Activated CD8-positive, alpha-beta T cell treated with anti-CD3 and anti-CD28 coated beads, Interleukin-2, amount 10 ng/mL, durations not matched to agents 7 days and 5 days (primary cell): ENCODE results near the gene ME2. TPM values are rescaled to one million over a fixed set of nuclear protein-coding genes. Genes with fewer than 3 reads are reported as not detected.
"Not testable (repeated sequence)": the region's sequence is repeated elsewhere in the genome, so short reads cannot be mapped to it uniquely, and the experiment has no call there.

Experiments
- ATAC-seq: fragments of 150-1000 bp; cut with Tn5 transposase; one replicate; pipeline ENCODE4 v1.10.0; 2021; ENCODE audit warnings: moderate library complexity
- CTCF ChIA-PET: fragments of 350-600 bp; sonication (Branson Sonifier 250); formaldehyde crosslinking; loops from one replicate; lab custom pipeline; 2021; ENCODE audit warnings: antibody characterized with exemption; lab: Charles Lee
- POLR2A ChIA-PET: fragments of 350-600 bp; sonication (Branson Sonifier 250); formaldehyde crosslinking; loops from one replicate; lab custom pipeline; 2021; ENCODE audit warnings: antibody characterized with exemption; lab: Charles Lee
- DNase-seq: peaks from one replicate; pipeline ENCODE4 v3.0.0-alpha.2; 2020
- H3K27ac Mint-ChIP-seq: one replicate; pipeline ENCODE4 v1.8.0; 2021; ENCODE audit warnings: mild to moderate bottlenecking, mixed read lengths
- H3K27me3 Mint-ChIP-seq: one replicate; pipeline ENCODE4 v1.8.0; 2021; ENCODE audit warnings: low read depth, mixed read lengths
- H3K36me3 Mint-ChIP-seq: one replicate; pipeline ENCODE4 v1.8.0; 2021; ENCODE audit warnings: low read depth, mixed read lengths
- H3K4me1 Mint-ChIP-seq: one replicate; pipeline ENCODE4 v1.8.0; 2021; ENCODE audit warnings: low read depth, mixed read lengths
- H3K4me3 Mint-ChIP-seq: one replicate; pipeline ENCODE4 v1.8.0; 2021; ENCODE audit warnings: mild to moderate bottlenecking, mixed read lengths
- H3K9me3 Mint-ChIP-seq: one replicate; pipeline ENCODE4 v1.8.0; 2022; ENCODE audit warnings: mixed read lengths; ENCODE audit not compliant: insufficient read depth
- total RNA-seq, 2 experiments: library from RNA; stranded (reverse); gene quantifications; one replicate each; pipeline ENCODE4 v1.2.3, GENCODE V29; 2021

ME2 gene
- total RNA-seq, 2 experiments from 2014 or later: 91.2 to 92.5 TPM

GRCh38 chr18:50982086-50982801, 103.3 kb downstream of the ME2 start:
- H3K36me3 Mint-ChIP-seq: peaks cover 40% of the 10 kb centered on the region
- no peak overlapping the region for H3K4me3 Mint-ChIP-seq
- H3K9me3 Mint-ChIP-seq: peaks cover under 1% of the 10 kb centered on the region
- ATAC-seq: no peak
- no peaks in the 10 kb centered on the region for H3K4me1 Mint-ChIP-seq
- POLR2A ChIA-PET: interaction anchor here (0.9 kb wide), 1 partner anchor 15 kb away, joined by 3 read pairs; no protein-coding TSS in a partner anchor
- CTCF ChIA-PET: no interaction called here
- no peaks in the 10 kb centered on the region for H3K27me3 Mint-ChIP-seq
- DNase-seq: no peak
- H3K27ac Mint-ChIP-seq: no peak overlapping the region

- H3K4me1 Mint-ChIP-seq: no peaks in the 10 kb centered on the region
- no peaks in the 10 kb centered on the region for H3K27me3 Mint-ChIP-seq
- H3K4me3 Mint-ChIP-seq: no peak overlapping the region
- CTCF ChIA-PET: no interaction called here
- H3K27ac Mint-ChIP-seq: no peak overlapping the region
- no peak for ATAC-seq
- DNase-seq: no peak
- POLR2A ChIA-PET: interaction anchor here (0.9 kb wide), 1 partner anchor 16 kb away, joined by 3 read pairs; no protein-coding TSS in a partner anchor
- no peaks in the 10 kb centered on the region for H3K9me3 Mint-ChIP-seq
- peaks cover 38% of the 10 kb centered on the region for H3K36me3 Mint-ChIP-seq
Observed at GRCh38 chr18:50982802-50983179, 103.9 kb downstream of the ME2 start.

GRCh38 chr18:50986360-50987087, 107.6 kb downstream of the ME2 start:
- DNase-seq: no peak
- CTCF ChIA-PET: interaction anchor here (1.0 to 1.1 kb wide), 2 partner anchors 25 to 62 kb away, joined by 3 read pairs; no protein-coding TSS in a partner anchor
- no peaks in the 10 kb centered on the region for H3K27me3 Mint-ChIP-seq
- POLR2A ChIA-PET: interaction anchor here (1.0 to 1.6 kb wide), 3 partner anchors 18 to 20 kb away, joined by 3 to 4 read pairs (median 3); no protein-coding TSS in a partner anchor
- H3K36me3 Mint-ChIP-seq: peaks cover 15% of the 10 kb centered on the region
- no peak overlapping the region for H3K27ac Mint-ChIP-seq
- H3K4me1 Mint-ChIP-seq: no peaks in the 10 kb centered on the region
- ATAC-seq: no peak
- no peaks in the 10 kb centered on the region for H3K9me3 Mint-ChIP-seq
- H3K4me3 Mint-ChIP-seq: no peak overlapping the region

GRCh38 chr18:50987261-50987660, 108.3 kb downstream of the ME2 start:
- Mint-ChIP-seq H3K9me3 (no peaks in the 10 kb centered on the region), H3K4me3 (no peak overlapping the region), H3K27me3 (no peaks in the 10 kb centered on the region), H3K27ac (no peak overlapping the region), H3K4me1 (no peaks in the 10 kb centered on the region), H3K36me3 (peaks cover 15% of the 10 kb centered on the region)
- ATAC-seq (no peak), DNase-seq (no peak)
- POLR2A ChIA-PET: interaction anchor here (1.6 kb wide), 1 partner anchor 21 kb away, joined by 3 read pairs; no protein-coding TSS in a partner anchor
- CTCF ChIA-PET: no interaction called here

- peaks cover 12% of the 10 kb centered on the region for H3K36me3 Mint-ChIP-seq
- ATAC-seq: no peak
Observed at GRCh38 chr18:50989711-50990110, 110.8 kb downstream of the ME2 start.

GRCh38 chr18:50992351-50992762, 113.4 kb downstream of the ME2 start:
- no peak for ATAC-seq
- no peak overlapping the region for H3K27ac Mint-ChIP-seq
- ChIA-PET POLR2A (no interaction called here), CTCF (no interaction called here)
- peaks cover 4% of the 10 kb centered on the region for H3K36me3 Mint-ChIP-seq
- no peaks in the 10 kb centered on the region for H3K9me3 Mint-ChIP-seq
- DNase-seq: no peak
- no peaks in the 10 kb centered on the region for H3K27me3 Mint-ChIP-seq
- no peak overlapping the region for H3K4me3 Mint-ChIP-seq
- H3K4me1 Mint-ChIP-seq: no peaks in the 10 kb centered on the region

More at GRCh38 chr18:50989711-50990110, 110.8 kb downstream of the ME2 start:
- H3K27me3 Mint-ChIP-seq: no peaks in the 10 kb centered on the region
- H3K27ac Mint-ChIP-seq: no peak overlapping the region
- no peaks in the 10 kb centered on the region for H3K9me3 Mint-ChIP-seq
- no peak overlapping the region for H3K4me3 Mint-ChIP-seq
- ChIA-PET CTCF (no interaction called here), POLR2A (no interaction called here)
- DNase-seq: no peak
- no peaks in the 10 kb centered on the region for H3K4me1 Mint-ChIP-seq

- ATAC-seq (no peak), DNase-seq (no peak)
- H3K27me3 Mint-ChIP-seq: no peaks in the 10 kb centered on the region
- ChIA-PET CTCF (no interaction called here), POLR2A (no interaction called here)
- no peak overlapping the region for H3K4me3 Mint-ChIP-seq
- no peaks in the 10 kb centered on the region for H3K9me3 Mint-ChIP-seq
- no peaks in the 10 kb centered on the region for H3K36me3 Mint-ChIP-seq
- H3K4me1 Mint-ChIP-seq: no peaks in the 10 kb centered on the region
- no peak overlapping the region for H3K27ac Mint-ChIP-seq
Observed at GRCh38 chr18:50994031-50994430, 115.1 kb downstream of the ME2 start.

- POLR2A ChIA-PET, H3K4me3 Mint-ChIP-seq, ATAC-seq, CTCF ChIA-PET, DNase-seq, H3K4me1 Mint-ChIP-seq, H3K36me3 Mint-ChIP-seq, H3K9me3 Mint-ChIP-seq, H3K27me3 Mint-ChIP-seq, H3K27ac Mint-ChIP-seq: not testable (repeated sequence)
Observed at GRCh38 chr18:51003174-51003573, 124.3 kb downstream of the ME2 start.

Other genes with a start within 250 kb of the ME2 start
- gene MRO, start 59.1 kb upstream of the ME2 start, total RNA-seq: not detected
- gene ELAC1, start 88.9 kb downstream of the ME2 start, total RNA-seq: 1 to 10 TPM; 8.7 to 9.4 TPM
- gene SMAD4, start 151.1 kb downstream of the ME2 start, total RNA-seq: 10 to 100 TPM; 76.9 to 77.6 TPM